A673 (cell line): ENCODE results near the gene DNMT3L.
"Not testable (repeated sequence)": the region's sequence is repeated elsewhere in the genome, so short reads cannot be mapped to it uniquely, and the experiment has no call there.

Experiments
- EZH2 ChIP-seq: fragments of 200-600 bp; sonication (generic); IDR thresholded peaks from 2 replicates; pipeline ENCODE4 v1.6.1; 2017; ENCODE audit warnings: borderline replicate concordance, low read depth, mild to moderate bottlenecking, mixed read lengths, antibody characterized with exemption, low read length; ENCODE audit not compliant: poor library complexity, severe bottlenecking
- TF ChIP-seq, protein P1 (sequence below): fragments of 300-800, 200-600 bp; sonication (generic); conservative IDR thresholded peaks from 2 replicates; pipeline ENCODE4 v1.5.1; 2017; ENCODE audit warnings: low read depth, mild to moderate bottlenecking, antibody characterized with exemption, low read length, moderate library complexity, mixed read lengths

DNA sequence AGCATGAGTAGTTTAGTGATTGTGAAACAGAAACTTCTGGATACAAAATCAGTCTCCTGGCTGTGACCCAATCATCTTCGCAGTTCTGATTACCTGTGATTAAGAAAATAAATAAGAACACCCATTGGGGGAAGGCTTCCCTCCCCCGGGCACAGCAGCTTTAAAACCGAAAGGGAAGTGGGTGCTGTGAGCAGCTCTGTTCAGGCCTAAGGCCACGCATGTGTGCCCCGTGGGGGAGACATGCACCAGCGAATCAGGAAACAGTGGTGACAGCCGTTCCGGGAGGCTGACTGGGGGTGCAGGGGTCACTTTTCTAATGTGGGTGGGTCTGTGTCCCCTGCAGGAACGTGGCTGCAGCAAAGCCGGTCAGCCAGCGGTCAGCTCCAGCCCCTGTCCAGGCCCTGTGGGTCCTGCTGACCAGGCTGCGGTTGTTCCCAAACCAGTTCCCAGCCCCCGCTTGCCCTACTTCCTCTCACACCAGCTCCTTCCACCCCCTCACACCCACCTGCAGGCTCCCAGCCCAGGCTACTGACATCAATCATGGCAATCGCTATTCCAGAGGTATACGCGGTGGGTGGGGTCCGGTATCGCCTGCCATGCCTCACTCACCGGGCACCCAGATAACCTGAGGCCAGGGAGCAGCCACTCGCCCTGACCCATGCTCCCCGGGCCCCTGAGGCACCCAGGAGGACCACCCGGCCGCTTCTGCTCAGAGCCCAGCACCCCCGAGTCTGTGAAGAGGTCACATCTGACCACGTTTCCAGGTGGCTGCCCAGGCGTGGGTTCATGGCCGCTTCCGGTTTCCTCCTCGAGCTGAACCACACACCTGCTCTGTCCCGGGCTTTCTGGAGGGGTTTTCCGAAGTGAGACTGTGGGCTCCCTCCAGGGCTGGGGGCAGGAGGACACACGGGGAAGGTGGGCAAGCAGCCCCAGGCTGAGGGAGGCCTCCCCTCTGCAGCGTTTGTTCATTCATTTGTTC, 54.7 kb downstream of the DNMT3L start:
- TF ChIP-seq, protein P1, sequence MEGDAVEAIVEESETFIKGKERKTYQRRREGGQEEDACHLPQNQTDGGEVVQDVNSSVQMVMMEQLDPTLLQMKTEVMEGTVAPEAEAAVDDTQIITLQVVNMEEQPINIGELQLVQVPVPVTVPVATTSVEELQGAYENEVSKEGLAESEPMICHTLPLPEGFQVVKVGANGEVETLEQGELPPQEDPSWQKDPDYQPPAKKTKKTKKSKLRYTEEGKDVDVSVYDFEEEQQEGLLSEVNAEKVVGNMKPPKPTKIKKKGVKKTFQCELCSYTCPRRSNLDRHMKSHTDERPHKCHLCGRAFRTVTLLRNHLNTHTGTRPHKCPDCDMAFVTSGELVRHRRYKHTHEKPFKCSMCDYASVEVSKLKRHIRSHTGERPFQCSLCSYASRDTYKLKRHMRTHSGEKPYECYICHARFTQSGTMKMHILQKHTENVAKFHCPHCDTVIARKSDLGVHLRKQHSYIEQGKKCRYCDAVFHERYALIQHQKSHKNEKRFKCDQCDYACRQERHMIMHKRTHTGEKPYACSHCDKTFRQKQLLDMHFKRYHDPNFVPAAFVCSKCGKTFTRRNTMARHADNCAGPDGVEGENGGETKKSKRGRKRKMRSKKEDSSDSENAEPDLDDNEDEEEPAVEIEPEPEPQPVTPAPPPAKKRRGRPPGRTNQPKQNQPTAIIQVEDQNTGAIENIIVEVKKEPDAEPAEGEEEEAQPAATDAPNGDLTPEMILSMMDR, result not testable (repeated sequence)
- not testable (repeated sequence) for TF ChIP-seq EZH2
